Naive thymus-derived CD4-positive, alpha-beta T cell (primary cell): ENCODE measurements around the gene KRT79. TPM values are rescaled to one million over a fixed set of nuclear protein-coding genes. Genes with fewer than 3 reads are reported as not detected.

Experiments
- ATAC-seq: fragments of 150-1000 bp; cut with Tn5 transposase; 2 replicates; pipeline ENCODE4 v1.10.0; 2021; ENCODE audit warnings: mild to moderate bottlenecking, moderate library complexity
- CTCF ChIA-PET: fragments of 350-600 bp; sonication (Branson Sonifier 250); formaldehyde crosslinking; loops from one replicate; lab custom pipeline; 2021; ENCODE audit warnings: antibody characterized with exemption; lab: Charles Lee
- POLR2A ChIA-PET: fragments of 350-600 bp; sonication (Branson Sonifier 250); formaldehyde crosslinking; loops from one replicate; lab custom pipeline; 2021; ENCODE audit warnings: antibody characterized with exemption, inconsistent platforms; lab: Charles Lee
- DNase-seq, 9 donors: peaks; one replicate each; pipeline versions ENCODE4 v3.0.0 to v3.0.0-alpha.2; 2020 to 2022; ENCODE audit warnings: mixed read lengths in 1 of 9
- H3K27ac ChIP-seq: one replicate; pipeline ENCODE4 v1.7.0; 2013; ENCODE audit warnings: mild to moderate bottlenecking, low read depth, low read length, moderate library complexity
- H3K27me3 ChIP-seq, 2 donors: one replicate each; pipeline ENCODE4 v1.7.0; 2013; ENCODE audit warnings: low read length in 2 of 2, mild to moderate bottlenecking in 2 of 2, moderate library complexity in 2 of 2; ENCODE audit not compliant: control insufficient read depth in 2 of 2, insufficient read depth in 2 of 2
- H3K36me3 ChIP-seq, 3 experiments: 1 replicate in 2 of 3; 2 replicates in 1 of 3; pipeline ENCODE4 v1.7.0; 2013; ENCODE audit warnings: low read length in 3 of 3, mild to moderate bottlenecking in 3 of 3, moderate library complexity in 1 of 3; ENCODE audit not compliant: insufficient read depth in 3 of 3, control insufficient read depth in 2 of 3
- H3K4me1 ChIP-seq, 2 donors: one replicate each; pipeline ENCODE4 v1.7.0; 2013; ENCODE audit warnings: low read length in 2 of 2, mild to moderate bottlenecking in 2 of 2, moderate library complexity in 1 of 2; ENCODE audit not compliant: control insufficient read depth in 2 of 2, insufficient read depth in 2 of 2
- H3K4me3 ChIP-seq: 2 replicates; pipeline ENCODE4 v1.7.0; 2013; ENCODE audit warnings: mild to moderate bottlenecking, low read length
- H3K9me3 ChIP-seq, 3 experiments: 1 replicate in 2 of 3; 2 replicates in 1 of 3; pipeline ENCODE4 v1.7.0; 2013; ENCODE audit warnings: low read length in 3 of 3; ENCODE audit not compliant: control insufficient read depth in 2 of 3
- H3K27ac Mint-ChIP-seq, 9 donors: one replicate each; pipeline ENCODE4 v1.8.0; 2020 to 2022; ENCODE audit warnings: mixed read lengths in 9 of 9, mild to moderate bottlenecking in 8 of 9, moderate library complexity in 5 of 9, inconsistent platforms in 2 of 9
- H3K27me3 Mint-ChIP-seq, 5 donors: one replicate each; pipeline ENCODE4 v1.8.0; 2021 to 2022; ENCODE audit warnings: mixed read lengths in 5 of 5, mild to moderate bottlenecking in 1 of 5
- H3K36me3 Mint-ChIP-seq, 5 donors: one replicate each; pipeline ENCODE4 v1.8.0; 2020 to 2022; ENCODE audit warnings: mixed read lengths in 5 of 5, mild to moderate bottlenecking in 3 of 5, inconsistent platforms in 1 of 5
- H3K4me1 Mint-ChIP-seq, 7 donors: one replicate each; pipeline ENCODE4 v1.8.0; 2020 to 2022; ENCODE audit warnings: mixed read lengths in 7 of 7, mild to moderate bottlenecking in 3 of 7, inconsistent platforms in 1 of 7
- H3K4me3 Mint-ChIP-seq, 10 donors: one replicate each; pipeline ENCODE4 v1.8.0; 2020 to 2022; ENCODE audit warnings: mild to moderate bottlenecking in 10 of 10, mixed read lengths in 10 of 10, moderate library complexity in 6 of 10, inconsistent platforms in 2 of 10
- H3K9me3 Mint-ChIP-seq, 11 donors: one replicate each; pipeline ENCODE4 v1.8.0; 2020 to 2022; ENCODE audit warnings: mixed read lengths in 11 of 11, mild to moderate bottlenecking in 4 of 11, inconsistent platforms in 1 of 11, moderate library complexity in 1 of 11
- intact Hi-C, 2 donors: fragments of 100-400 bp; cut with micrococcal nuclease; formaldehyde crosslinking; loops; one replicate each; pipeline ENCODE4 v1.15.1; 2023
- polyA plus RNA-seq, 2 donors: library from polyadenylated mRNA; unstranded; fragments of 300-500 nt; fragmentation: Illumina TruSeq; gene quantifications; one replicate each; pipeline ENCODE4 v1.2.3, GENCODE V29; 2021
- total RNA-seq, 6 experiments: library from RNA in 5 of 6; stranded (reverse) in 5 of 6; gene quantifications; 1 replicate in 5 of 6; 2 replicates in 1 of 6; pipeline ENCODE4 v1.2.3 and lab custom pipeline; 2021 to 2026

KRT79 gene
- total and polyA plus RNA-seq, 7 experiments from 2014 or later, result not detected

DNA sequence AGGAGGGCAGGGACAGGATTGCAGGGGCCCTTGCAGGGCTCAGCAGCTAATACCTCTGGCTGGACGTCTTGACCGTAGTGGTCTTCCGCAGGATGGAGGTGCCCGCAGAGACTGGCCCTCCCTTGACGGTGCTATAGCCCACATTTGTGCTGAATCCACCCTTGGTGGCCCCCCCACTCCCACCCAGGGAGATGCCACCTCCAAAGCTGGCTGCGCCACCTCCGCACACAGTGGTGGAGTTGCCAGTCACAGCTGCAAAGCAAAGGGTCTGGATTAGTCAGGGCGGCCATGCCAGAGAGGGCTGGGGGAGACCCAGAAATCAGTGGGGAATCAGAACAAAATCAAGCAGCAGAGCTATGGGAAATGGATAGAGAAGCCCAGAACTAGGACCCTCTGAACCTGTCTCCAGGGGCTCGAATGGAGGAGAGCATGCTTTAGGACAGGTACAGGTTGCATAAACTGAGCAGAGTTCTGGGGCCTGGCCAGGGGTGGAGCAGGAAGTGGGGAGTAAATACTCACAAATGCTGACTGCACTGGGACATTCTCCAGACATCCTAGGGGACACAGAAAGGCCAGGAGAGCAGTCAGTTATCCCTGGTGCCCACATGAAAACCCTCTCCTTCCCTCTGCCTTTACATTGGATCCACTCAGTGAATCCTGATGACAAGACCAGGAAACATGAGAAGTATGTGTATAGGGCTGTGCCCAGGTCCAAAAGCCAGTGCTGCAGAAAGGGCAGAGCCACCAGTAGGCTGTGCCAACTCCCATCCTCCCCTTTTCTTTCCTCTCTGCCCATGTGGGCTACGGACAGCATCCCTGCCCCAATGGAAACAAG is 12.1 kb downstream of the KRT79 start:
- H3K9me3 Mint-ChIP-seq, result peaks cover 0 to 2% (median 0%) of the 10 kb centered on the region in 11 donors
- POLR2A ChIA-PET, result no interaction called here
- H3K9me3 ChIP-seq, result no peaks in the 10 kb centered on the region
- H3K27me3 ChIP-seq, result no peaks in the 10 kb centered on the region
- peaks cover 6 to 35% (median 15%) of the 10 kb centered on the region in 7 donors for H3K4me1 Mint-ChIP-seq
- peaks cover 0 to 5% (median 0%) of the 10 kb centered on the region in 5 donors for H3K27me3 Mint-ChIP-seq
- H3K4me1 ChIP-seq, result peaks cover 0 to 14% of the 10 kb centered on the region in 2 donors
- ATAC-seq (no peak), DNase-seq (no peak)
- intact Hi-C loops, result no loop called here
- H3K36me3 ChIP-seq, result no peaks in the 10 kb centered on the region
- CTCF ChIA-PET, result interaction anchor here (1.6 kb wide), 1 partner anchor 236 kb away, joined by 3 read pairs; no protein-coding TSS in a partner anchor
- H3K4me3 ChIP-seq, result no peak overlapping the region
- H3K27ac Mint-ChIP-seq, result peak overlapping the region in 1 of 9 donors; percentile 6
- H3K27ac ChIP-seq, result no peak overlapping the region
- H3K4me3 Mint-ChIP-seq, result no peak overlapping the region
- H3K36me3 Mint-ChIP-seq, result no peaks in the 10 kb centered on the region

DNA sequence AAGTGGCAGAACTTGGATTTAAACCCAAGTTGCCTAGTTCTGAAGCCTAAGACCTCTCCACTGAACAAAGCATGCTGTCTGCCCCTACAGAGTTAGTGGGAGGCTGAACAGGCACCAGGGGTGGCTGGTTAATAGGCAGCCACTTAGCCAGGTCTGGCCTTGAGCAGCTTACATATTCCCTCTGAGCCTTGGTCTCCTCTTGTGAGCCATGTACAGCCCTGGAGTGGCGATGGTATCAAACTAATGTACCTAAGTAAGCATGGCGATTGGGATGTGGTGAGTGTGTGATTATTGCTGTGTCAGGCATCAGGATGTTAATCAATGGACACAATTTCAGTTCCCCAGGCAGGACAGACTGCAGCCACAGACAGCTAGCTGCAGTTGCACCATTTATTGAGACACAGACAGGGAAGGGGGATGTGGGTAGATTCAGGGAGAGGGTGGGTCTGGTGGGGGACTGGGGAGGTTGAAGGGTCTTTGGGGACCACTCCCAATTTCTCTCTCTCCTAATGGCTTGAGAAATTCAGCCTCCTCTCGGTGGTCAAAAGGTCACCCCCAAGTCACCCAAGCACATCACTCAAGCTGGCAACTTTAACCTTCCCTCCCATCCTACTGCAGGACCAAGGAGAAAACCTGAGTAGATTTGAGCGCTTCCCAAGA is 12.9 kb downstream of the KRT79 start:
- no peak overlapping the region for H3K4me3 ChIP-seq
- ATAC-seq, result no peak
- H3K27me3 ChIP-seq, result no peaks in the 10 kb centered on the region
- Mint-ChIP-seq H3K27ac (peak overlapping the region in 2 of 9 donors; percentile 42 to 70), H3K4me1 (peaks cover 6 to 35% (median 15%) of the 10 kb centered on the region in 7 donors), H3K36me3 (no peaks in the 10 kb centered on the region), H3K9me3 (peaks cover 0 to 2% (median 0%) of the 10 kb centered on the region in 11 donors), H3K27me3 (peaks cover 0 to 5% (median 0%) of the 10 kb centered on the region in 5 donors), H3K4me3 (no peak overlapping the region)
- no peaks in the 10 kb centered on the region for H3K9me3 ChIP-seq
- peaks cover 0 to 14% of the 10 kb centered on the region in 2 donors for H3K4me1 ChIP-seq
- no peak for DNase-seq
- no peaks in the 10 kb centered on the region for H3K36me3 ChIP-seq
- POLR2A ChIA-PET, result no interaction called here
- intact Hi-C loops, result no loop called here
- no peak overlapping the region for H3K27ac ChIP-seq
- CTCF ChIA-PET, result interaction anchor here (1.6 kb wide), 1 partner anchor 235 kb away, joined by 3 read pairs; no protein-coding TSS in a partner anchor

DNA sequence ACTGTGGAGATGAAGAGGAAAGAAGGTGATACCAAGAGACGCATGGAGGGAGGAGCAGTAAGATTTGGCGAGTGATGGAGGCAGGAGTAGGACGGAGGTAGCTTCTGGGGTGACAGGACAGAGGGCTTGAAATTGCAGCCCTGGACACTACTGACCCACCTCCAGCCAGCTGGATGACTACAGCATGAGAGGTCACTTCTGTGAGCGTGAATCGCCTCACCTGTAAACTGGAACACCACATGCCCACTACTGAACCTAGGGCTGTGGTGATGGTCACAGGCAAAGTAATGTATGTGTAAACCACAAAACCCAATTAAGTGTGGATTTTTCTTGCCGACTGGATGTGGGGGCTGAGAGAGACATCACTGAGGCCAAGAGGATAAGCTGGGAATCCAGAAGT is 13.6 kb downstream of the KRT79 start:
- CTCF ChIA-PET, result interaction anchor here (0.6 kb wide), 1 partner anchor 769 kb away, joined by 3 read pairs; no protein-coding TSS in a partner anchor
- no peaks in the 10 kb centered on the region for H3K36me3 ChIP-seq
- H3K27me3 Mint-ChIP-seq, result peaks cover 0 to 5% (median 0%) of the 10 kb centered on the region in 5 donors
- ATAC-seq (no peak), DNase-seq (no peak)
- no peaks in the 10 kb centered on the region for H3K36me3 Mint-ChIP-seq
- no peak overlapping the region for H3K27ac Mint-ChIP-seq
- H3K9me3 ChIP-seq, result no peaks in the 10 kb centered on the region
- POLR2A ChIA-PET, result no interaction called here
- peaks cover 6 to 35% (median 15%) of the 10 kb centered on the region in 7 donors for H3K4me1 Mint-ChIP-seq
- no peaks in the 10 kb centered on the region for H3K27me3 ChIP-seq
- peaks cover 0 to 2% (median 0%) of the 10 kb centered on the region in 11 donors for H3K9me3 Mint-ChIP-seq
- intact Hi-C loops, result no loop called here
- H3K27ac ChIP-seq, result no peak overlapping the region
- H3K4me3 ChIP-seq, result no peak overlapping the region
- no peak overlapping the region for H3K4me3 Mint-ChIP-seq
- peaks cover 0 to 14% of the 10 kb centered on the region in 2 donors for H3K4me1 ChIP-seq

DNA sequence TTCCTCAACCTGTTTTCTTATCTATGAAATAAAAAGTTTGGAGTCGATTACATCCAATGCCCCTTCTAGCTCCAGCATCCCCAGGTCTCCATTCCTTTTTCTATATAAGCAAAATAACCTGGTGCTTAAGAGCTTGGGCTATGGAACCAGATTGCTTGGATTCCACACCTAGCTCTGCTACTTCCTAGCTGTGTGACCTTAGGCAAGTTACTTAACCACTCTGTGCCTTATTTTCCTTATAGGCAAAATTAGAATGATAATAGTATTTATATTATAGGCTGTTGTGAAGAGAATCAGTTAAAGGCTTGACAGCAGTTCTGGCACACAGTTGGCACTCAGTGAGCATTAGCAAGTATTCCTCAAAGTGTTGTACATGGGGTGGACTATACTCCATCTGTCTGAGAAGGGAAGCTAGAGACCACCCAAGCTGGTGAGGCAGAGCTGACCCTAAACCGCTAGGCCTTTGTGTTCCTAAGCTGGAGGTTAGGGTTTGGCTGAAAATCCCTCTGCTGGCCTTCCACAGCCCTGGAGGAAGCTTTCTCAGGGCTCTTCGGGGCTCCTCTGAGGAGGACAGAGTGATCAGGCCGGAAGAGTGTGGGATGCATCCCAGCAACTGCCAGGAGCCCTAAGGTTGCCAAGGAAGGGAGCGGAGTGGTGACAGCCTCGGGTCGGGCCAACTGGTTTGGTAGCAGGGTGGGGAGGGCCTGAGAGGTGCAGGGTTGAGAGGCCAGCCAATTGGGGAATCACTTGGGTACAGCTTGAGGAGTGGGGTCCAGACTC is 14.2 kb downstream of the KRT79 start:
- H3K36me3 Mint-ChIP-seq, result no peaks in the 10 kb centered on the region
- CTCF ChIA-PET, result interaction anchor here (0.6 to 1.0 kb wide), 3 partner anchors 51 to 768 kb away, joined by 3 to 5 read pairs (median 3); no protein-coding TSS in a partner anchor
- H3K27ac Mint-ChIP-seq, result no peak overlapping the region

DNA sequence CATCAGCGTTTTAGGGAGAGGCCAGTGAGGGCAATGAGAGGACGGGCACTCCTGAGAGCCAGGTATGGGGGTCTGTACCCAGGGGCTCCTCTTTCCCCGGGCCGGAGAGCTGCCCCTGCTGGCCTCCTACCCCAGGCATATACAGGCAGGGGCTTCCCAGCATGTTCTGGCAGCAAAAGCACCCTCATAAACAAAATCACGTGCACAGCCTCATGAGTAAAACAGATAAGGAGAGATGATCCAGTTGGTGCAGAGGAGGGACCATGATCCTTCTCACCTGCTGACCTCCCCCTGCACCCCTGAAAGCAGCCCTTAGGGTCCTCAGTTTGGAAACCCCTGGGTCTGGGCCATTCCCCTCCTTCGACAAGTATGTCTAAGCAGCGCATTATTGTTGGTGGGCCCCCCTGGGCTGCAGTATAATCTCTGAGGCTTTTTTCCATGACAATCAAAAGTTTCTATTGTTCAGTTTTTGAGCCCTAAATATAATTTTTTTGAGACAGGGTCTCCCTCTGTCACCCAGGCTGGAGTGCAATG is 15.2 kb downstream of the KRT79 start:
- Histone ChIP-seq H3K9me3 (no peaks in the 10 kb centered on the region), H3K27ac (no peak overlapping the region), H3K27me3 (no peaks in the 10 kb centered on the region), H3K4me1 (peaks cover 0 to 14% of the 10 kb centered on the region in 2 donors), H3K4me3 (no peak overlapping the region), H3K36me3 (no peaks in the 10 kb centered on the region)
- ATAC-seq (no peak), DNase-seq (no peak)
- CTCF ChIA-PET, result interaction anchor here (0.6 to 1.0 kb wide), 2 partner anchors 233 to 438 kb away, joined by 3 to 5 read pairs; no protein-coding TSS in a partner anchor
- intact Hi-C loops, result no loop called here
- no peak overlapping the region for H3K27ac Mint-ChIP-seq
- peaks cover 6 to 35% (median 15%) of the 10 kb centered on the region in 7 donors for H3K4me1 Mint-ChIP-seq
- H3K27me3 Mint-ChIP-seq, result peaks cover 0 to 5% (median 0%) of the 10 kb centered on the region in 5 donors
- H3K4me3 Mint-ChIP-seq, result no peak overlapping the region
- no peaks in the 10 kb centered on the region for H3K36me3 Mint-ChIP-seq
- H3K9me3 Mint-ChIP-seq, result peaks cover 0 to 2% (median 0%) of the 10 kb centered on the region in 11 donors
- POLR2A ChIA-PET, result no interaction called here

More for the DNA sequence above, 14.2 kb downstream of the KRT79 start:
- H3K27ac ChIP-seq, result no peak overlapping the region
- DNase-seq, result no peak
- H3K4me3 ChIP-seq, result no peak overlapping the region
- no peaks in the 10 kb centered on the region for H3K36me3 ChIP-seq
- POLR2A ChIA-PET, result no interaction called here
- H3K27me3 ChIP-seq, result no peaks in the 10 kb centered on the region
- Mint-ChIP-seq H3K4me3 (no peak overlapping the region), H3K9me3 (peaks cover 0 to 2% (median 0%) of the 10 kb centered on the region in 11 donors), H3K27me3 (peaks cover 0 to 5% (median 0%) of the 10 kb centered on the region in 5 donors), H3K4me1 (peaks cover 6 to 35% (median 15%) of the 10 kb centered on the region in 7 donors)
- H3K9me3 ChIP-seq, result no peaks in the 10 kb centered on the region
- H3K4me1 ChIP-seq, result peaks cover 0 to 14% of the 10 kb centered on the region in 2 donors
- intact Hi-C loops, result no loop called here
- no peak for ATAC-seq

DNA sequence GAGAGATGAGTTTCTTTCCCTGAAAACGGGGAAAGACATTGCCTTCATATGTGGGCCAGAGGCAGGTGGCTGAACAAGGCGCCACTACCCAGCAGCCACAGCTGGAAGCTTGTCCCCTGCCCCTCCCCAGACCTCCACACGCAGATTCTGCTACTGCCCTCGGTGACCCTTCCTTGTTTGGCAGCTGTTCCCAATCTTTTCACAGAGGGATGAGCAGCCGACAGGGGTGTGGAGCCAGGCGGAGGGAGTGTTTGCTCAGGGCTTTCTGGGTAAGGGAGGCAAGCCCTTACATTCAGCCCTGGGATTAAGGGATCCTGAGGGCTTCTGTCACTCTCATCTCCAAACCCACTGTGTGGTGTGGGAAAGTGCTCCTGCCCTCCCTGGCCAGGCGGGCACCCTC is 15.7 kb downstream of the KRT79 start:
- no peaks in the 10 kb centered on the region for H3K9me3 ChIP-seq
- Mint-ChIP-seq H3K4me3 (peak overlapping the region in 2 of 10 donors; percentile 20 to 58), H3K9me3 (peaks cover 0 to 2% (median 0%) of the 10 kb centered on the region in 11 donors), H3K27me3 (peaks cover 0 to 5% (median 0%) of the 10 kb centered on the region in 5 donors), H3K4me1 (peaks cover 6 to 35% (median 15%) of the 10 kb centered on the region in 7 donors), H3K27ac (peak overlapping the region in 1 of 9 donors; percentile 52), H3K36me3 (no peaks in the 10 kb centered on the region)
- H3K4me1 ChIP-seq, result peaks cover 0 to 14% of the 10 kb centered on the region in 2 donors
- H3K4me3 ChIP-seq, result no peak overlapping the region
- ChIA-PET POLR2A (interaction anchor here (0.6 kb wide), 1 partner anchor 8 kb away, joined by 3 read pairs; no protein-coding TSS in a partner anchor), CTCF (no interaction called here)
- no peaks in the 10 kb centered on the region for H3K27me3 ChIP-seq
- DNase-seq (no peak), ATAC-seq (no peak)
- no peaks in the 10 kb centered on the region for H3K36me3 ChIP-seq
- intact Hi-C loops, result no loop called here
- no peak overlapping the region for H3K27ac ChIP-seq
